HG03064 (cell line): ENCODE data around the gene RAB20.
"Not testable (repeated sequence)": the region's sequence is repeated elsewhere in the genome, so short reads cannot be mapped to it uniquely, and the experiment has no call there.

Experiments used
- ATAC-seq: cut with Tn5 transposase; IDR thresholded peaks from one replicate; pipeline ENCODE4 v1.9.1; 2021; ENCODE audit warnings: low read depth; ENCODE audit not compliant: unreplicated experiment

Gene RAB20

GRCh38 chr13:110561344-110562035, at the start of gene RAB20:
Gene RAB20, minus strand, starts transcription at chr13:110561722. Its CDS starts 203 bp downstream, at chr13:110561519.
- ATAC-seq = peak; percentile 78

GRCh38 chr13:110610955-110611595, 49.6 kb upstream of the RAB20 start:
- ATAC-seq = no peak

DNA sequence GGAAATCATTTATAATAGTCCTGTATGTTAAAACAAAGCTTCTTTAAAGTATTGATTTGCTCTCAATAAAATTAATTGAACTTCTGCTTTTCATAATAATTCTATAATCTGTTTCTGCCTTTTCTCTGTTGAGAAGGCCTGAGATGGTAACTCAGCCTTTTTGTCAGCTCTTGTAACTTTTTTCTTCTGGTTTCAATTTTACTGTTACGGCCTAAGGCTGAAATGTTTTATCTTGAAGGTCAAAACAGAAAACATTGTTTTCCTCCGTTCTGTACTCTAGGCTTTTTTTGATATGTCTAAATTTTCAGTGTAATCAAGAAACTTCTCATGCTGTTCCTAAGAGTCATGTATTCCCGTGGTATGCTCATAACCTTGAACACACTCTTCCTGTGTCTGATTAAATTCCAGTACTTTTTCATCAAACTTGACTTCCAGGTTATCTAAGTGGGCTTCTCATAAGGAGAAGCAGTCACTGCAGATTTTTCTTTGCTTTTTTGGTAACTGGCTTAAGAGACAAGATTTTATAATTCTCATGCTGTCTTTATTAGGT, 46.2 kb upstream of the RAB20 start:
- no peak for ATAC-seq

DNA sequence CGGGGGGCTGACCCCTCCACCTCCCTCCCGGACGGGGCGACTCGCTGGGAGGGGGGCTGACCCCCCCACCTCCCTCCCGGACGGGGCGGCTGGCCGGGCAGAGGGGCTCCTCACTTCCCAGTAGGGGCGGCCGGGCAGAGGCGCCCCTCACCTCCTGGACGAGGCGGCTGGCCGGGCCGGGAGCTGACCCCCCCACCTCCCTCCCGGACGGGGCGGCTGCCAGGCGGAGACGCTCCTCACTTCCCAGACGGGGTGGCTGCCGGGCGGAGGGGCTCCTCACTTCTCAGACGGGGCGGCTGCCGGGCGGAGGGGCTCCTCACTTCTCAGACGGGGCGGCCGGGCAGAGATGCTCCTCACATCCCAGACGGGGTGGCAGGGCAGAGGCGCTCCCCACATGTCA, 44.8 kb upstream of the RAB20 start:
- not testable (repeated sequence) for ATAC-seq

- no peak for ATAC-seq
These were observed 43.6 kb upstream of the RAB20 start for GRCh38 chr13:110605132-110605531.

- ATAC-seq = no peak
These were observed 39.5 kb upstream of the RAB20 start for GRCh38 chr13:110600980-110601379.

DNA sequence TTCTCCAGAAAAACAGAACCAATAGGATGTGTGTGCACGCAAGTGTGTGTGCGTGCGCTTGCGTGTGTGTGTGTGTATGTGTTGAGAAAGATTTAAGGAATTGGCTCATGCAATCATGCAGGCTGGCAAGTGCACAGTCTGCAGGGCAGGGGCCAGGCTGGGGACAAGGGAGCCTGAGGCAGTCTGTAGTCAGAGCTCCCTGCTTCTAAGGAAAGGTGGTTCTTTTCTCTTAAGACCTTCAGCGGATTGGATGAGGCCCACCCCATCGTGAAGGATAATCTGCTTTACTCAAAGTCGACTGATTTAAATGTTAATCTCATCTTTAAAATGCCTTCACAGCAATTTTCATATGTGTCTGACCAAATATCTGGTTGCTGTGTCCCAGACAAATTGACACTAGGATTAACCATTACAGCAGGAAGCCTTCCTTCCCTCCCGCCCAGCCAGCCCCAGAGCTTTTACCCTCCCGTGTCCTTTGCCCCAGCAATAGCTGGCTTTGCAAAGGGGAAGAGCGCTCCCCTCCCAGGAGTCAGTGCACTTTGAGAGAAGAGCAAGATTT, 38.8 kb upstream of the RAB20 start:
- no peak for ATAC-seq

DNA sequence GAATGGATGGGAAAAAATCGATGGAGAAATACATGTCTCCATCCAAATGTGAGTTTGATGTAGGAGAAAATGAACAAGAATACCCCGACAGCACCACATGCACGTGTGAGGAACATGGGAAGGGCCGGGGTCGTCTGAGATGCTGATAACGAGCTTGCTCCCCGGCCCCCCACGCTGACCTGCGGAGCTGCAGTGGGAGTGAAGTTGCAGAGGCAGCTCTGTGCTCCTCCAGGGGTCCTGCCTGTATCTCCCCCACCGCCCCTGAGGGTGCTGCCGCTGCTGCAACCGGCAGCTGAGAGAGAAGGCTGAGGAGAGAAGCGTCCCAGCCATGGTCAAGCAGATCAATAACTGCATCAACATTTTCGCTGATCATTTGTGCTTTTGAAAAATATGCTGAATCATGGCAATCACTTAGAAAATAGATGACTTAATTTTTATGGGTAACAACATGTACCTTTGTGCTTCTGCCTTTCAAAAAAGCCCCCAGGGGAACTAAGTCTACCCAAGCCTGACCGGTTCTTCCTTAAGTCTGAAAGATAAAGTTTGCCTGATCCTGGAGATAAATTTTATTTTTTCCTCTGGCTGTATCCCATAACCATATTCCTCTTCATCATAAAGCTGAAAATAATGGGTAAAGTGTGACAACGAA, 35.6 kb upstream of the RAB20 start:
- ATAC-seq = no peak

GRCh38 chr13:110593430-110594130, 32.1 kb upstream of the RAB20 start:
- ATAC-seq = no peak

DNA sequence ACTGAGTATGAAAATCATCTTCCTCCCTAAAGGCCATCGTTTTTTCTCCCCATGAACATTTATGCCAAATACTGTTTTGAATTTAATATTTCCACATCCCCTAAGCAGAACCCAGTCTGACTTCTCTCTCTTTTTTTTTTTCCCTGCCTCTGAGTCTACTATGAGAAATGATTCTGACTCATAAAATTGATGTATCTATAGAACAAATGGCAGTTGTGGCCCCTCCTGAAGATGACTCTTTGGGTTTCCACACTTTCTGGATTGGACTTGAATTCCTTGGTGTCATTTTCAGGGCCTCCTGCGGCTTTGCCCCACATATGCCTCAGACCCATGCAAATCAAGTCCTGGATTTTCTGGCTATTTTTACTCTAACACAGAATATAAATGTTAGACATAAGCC, 31.1 kb upstream of the RAB20 start:
- no peak for ATAC-seq

- no peak for ATAC-seq
These were observed 29.1 kb upstream of the RAB20 start for GRCh38 chr13:110590577-110590976.

DNA sequence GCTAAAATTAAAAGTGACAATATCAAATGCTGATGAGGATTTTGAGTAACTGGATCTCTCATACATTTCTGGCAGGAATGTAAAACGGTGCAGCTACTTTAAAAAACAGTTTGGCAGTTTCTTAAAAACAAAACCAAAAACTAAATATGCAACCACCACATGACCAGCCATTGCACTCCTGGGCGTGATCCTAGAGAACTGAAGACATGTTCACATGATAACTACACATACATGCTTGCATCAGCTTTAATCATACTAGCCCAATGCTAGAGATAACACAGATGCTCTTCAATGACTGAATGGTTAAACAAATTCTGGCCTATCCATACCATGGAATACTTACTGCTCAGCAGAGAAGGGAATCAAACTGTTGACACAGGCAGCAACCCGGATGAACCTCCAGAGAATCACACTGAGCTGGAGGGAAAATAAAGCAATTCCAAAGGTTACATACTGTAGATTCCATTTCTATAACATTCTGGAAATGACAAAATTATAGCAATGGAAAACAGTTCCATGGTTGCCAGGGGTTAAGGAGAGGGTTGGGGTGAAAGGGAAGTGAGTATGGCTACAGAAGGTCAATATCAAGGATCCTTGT, 28.4 kb upstream of the RAB20 start:
- ATAC-seq = no peak

DNA sequence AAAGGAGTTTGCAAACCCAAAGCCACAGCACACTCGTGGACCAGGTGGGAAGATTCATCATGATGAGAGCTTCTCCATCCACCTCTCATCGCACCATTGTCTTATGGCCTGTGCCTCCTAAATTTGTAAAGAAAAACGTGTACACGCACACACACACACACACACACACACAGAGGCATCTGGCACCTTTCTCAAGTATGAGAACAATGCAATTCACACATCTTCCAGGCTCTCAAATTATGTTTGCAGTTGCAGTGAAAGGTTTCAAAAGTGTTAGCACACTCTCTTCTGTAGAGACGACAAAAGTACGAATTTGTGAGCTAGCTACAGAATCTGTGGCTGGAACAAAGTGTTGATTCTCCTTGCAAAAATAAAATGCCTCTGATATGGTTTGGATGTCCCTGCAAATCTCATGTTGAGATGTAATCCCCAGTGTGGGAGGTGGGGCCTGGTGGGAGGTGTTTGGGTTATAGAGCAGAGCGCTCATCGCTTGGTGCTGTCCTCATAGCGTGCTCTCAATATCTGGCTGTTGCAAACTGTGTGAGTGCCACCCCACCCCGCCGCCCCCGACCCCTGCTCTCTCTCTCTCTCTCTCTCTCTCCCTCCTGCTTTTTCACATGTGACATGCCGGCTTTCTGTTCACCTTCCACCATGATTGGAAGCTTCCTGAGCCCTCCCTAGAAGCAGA, 21.8 kb upstream of the RAB20 start:
- ATAC-seq = no peak

GRCh38 chr13:110582421-110582954, 21.0 kb upstream of the RAB20 start:
- ATAC-seq = no peak

DNA sequence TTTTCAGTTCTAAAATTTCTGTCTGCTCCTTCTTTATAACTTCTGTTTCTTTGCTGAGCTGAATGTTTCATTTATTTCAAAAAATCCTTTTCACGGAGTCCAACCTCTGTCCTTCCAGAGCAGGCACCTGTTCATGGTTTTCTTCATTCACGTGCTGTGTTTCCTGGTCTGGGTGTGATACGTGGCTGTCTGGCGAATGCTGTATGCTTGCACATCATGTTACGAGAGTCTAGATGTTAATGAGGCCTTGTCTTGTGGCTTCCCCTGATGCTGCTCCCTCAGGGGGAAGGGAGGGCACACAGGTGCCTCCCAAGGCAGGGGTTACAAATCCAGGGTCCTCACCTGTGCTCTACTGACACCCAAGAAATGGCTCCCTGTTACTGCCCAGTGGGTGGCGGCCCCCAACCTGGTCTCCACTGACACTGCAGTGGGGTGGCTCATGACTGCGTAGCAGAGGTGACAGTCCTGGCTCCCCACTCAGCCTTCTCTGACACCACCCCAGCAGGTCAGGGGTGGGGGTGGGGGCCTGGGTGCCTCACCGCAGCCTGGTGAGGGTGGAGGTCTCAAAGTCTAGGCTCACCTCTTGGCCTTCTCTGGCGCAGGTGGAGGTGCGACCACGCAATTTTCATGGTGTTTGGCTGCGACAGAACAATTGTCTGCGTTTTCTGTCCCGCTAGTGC, 20.1 kb upstream of the RAB20 start:
- no peak for ATAC-seq

GRCh38 chr13:110580800-110581199, 19.3 kb upstream of the RAB20 start:
- no peak for ATAC-seq

GRCh38 chr13:110578363-110578762, 16.8 kb upstream of the RAB20 start:
- ATAC-seq = no peak

DNA sequence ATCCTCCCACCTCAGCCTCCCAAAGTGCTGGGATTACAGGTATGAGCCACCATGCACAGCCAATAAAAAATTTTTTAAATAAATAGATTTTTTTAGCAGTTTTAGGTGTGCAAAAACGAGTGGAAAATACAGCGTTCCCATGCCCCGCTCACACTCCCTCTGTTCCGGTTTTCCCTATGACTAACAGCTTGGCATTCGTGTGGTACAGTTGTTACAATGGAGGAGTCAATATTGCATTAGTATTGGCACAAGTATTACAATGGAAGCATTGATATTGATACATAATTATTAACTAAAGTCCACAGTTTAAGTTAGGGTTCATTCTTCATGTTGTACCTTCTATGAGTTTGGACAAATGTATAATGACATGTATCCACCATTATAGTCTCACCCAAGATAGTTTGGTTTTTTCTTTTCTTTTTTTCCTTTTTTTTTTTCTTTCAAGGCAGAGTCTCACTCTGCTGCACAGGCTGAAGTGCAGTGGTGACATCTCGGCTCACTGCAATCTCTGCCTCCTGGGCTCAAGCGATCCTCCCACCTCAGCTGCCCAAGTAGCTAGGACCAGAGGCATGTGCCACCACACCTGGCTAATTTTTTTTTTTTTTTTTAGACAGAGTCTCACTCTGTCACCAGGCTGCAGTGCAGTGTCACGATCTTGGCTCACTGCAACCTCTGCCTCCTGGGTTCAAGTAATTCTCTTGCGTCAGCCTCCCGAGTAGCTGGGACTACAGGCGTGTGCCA, 15.4 kb upstream of the RAB20 start:
- ATAC-seq = no peak
